Activated B cell treated with CpG ODN at 0.5 μM for 24 hours (primary cell): ENCODE data around the gene ANXA2R. TPM values are rescaled to one million over a fixed set of nuclear protein-coding genes. Genes with fewer than 3 reads are reported as not detected.
"Not testable (repeated sequence)": the region's sequence is repeated elsewhere in the genome, so short reads cannot be mapped to it uniquely, and the experiment has no call there.

Experiments
- ATAC-seq: fragments of 200-7000 bp; cut with Tn5 transposase; one replicate; pipeline ENCODE4 v1.10.0; 2021; ENCODE audit warnings: low read depth, mild to moderate bottlenecking, moderate library complexity
- CTCF ChIA-PET: fragments of 350-600 bp; sonication (Branson Sonifier 250); formaldehyde crosslinking; loops from one replicate; lab custom pipeline; 2021; ENCODE audit warnings: antibody characterized with exemption; lab: Charles Lee
- POLR2A ChIA-PET: fragments of 350-600 bp; sonication (Branson Sonifier 250); formaldehyde crosslinking; loops from one replicate; lab custom pipeline; 2021; ENCODE audit warnings: antibody characterized with exemption; lab: Charles Lee
- DNase-seq: peaks from one replicate; pipeline ENCODE4 v3.0.0; 2022
- H3K27ac Mint-ChIP-seq: one replicate; pipeline ENCODE4 v1.8.0; 2020; ENCODE audit warnings: mixed read lengths
- H3K27me3 Mint-ChIP-seq: one replicate; pipeline ENCODE4 v1.8.0; 2021; ENCODE audit warnings: mixed read lengths
- H3K36me3 Mint-ChIP-seq: one replicate; pipeline ENCODE4 v1.8.0; 2021; ENCODE audit warnings: low read depth, mixed read lengths
- H3K4me1 Mint-ChIP-seq: one replicate; pipeline ENCODE4 v1.8.0; 2021; ENCODE audit warnings: mixed read lengths
- H3K4me3 Mint-ChIP-seq: one replicate; pipeline ENCODE4 v1.8.0; 2020; ENCODE audit warnings: mild to moderate bottlenecking, mixed read lengths
- H3K9me3 Mint-ChIP-seq: one replicate; pipeline ENCODE4 v1.8.0; 2020; ENCODE audit warnings: mixed read lengths
- CTCF ChIP-seq: fragments of 200-600 bp; IDR thresholded peaks from one replicate; pipeline ENCODE4 v1.8.0; 2022; ENCODE audit warnings: antibody characterized with exemption, mild to moderate bottlenecking
- intact Hi-C: fragments of 100-400 bp; cut with micrococcal nuclease; formaldehyde crosslinking; loops from one replicate; pipeline ENCODE4 v1.15.1; 2024
- total RNA-seq: library from RNA; stranded (reverse); gene quantifications from 2 replicates; pipeline ENCODE4 v1.2.3, GENCODE V29; 2022

The ANXA2R gene
- total RNA-seq, 1 donor from 2014 or later, result 7.9 TPM

DNA sequence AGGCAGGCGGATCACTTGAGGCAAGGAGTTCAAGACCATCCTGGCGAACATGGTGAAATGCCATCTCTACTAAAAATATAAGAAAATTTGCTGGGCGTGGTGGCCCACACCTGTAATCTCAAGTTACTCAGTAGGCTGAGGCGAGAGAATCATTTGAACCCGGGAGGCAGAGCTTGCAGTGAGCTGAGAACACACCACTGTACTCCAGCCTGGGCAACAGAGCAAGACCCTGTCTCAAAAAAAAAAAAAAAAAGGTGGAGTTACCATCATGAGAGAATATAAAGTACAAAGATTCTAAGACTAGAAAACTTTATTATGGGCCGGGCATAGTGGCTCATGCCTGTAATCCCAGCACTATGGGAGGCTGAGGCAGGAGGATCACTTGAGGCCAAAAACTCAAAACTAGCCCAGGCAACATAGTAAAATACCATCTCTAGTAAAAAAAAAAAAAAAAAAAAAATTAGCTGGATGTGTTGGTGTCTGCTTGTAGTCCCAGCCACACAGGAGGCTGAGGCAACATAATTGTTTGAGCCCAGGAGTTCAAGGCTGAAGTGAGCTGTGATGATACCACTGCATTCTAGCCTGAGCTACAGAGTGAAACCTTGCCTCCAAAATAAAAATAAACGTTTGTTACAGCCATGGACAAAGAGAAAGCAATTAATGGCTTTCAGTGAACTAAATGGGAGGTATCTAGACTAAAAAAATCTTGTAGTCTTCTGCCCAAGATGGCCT, 12.9 kb downstream of the ANXA2R start:
- POLR2A ChIA-PET, result interaction anchor here (0.6 to 2.1 kb wide), 4 partner anchors 9 to 457 kb away, joined by 3 to 13 read pairs (median 8); no protein-coding TSS in a partner anchor
- Mint-ChIP-seq H3K36me3 (no peaks in the 10 kb centered on the region), H3K27me3 (no peaks in the 10 kb centered on the region), H3K27ac (no peak overlapping the region), H3K4me1 (peaks cover 3% of the 10 kb centered on the region), H3K4me3 (no peak overlapping the region), H3K9me3 (no peaks in the 10 kb centered on the region)
- CTCF ChIA-PET, result interaction anchor here (0.7 to 1.8 kb wide), 2 partner anchors 118 to 254 kb away, joined by 3 to 4 read pairs; no protein-coding TSS in a partner anchor
- DNase-seq (no peak), ATAC-seq (no peak)
- intact Hi-C loops, result no loop called here
- no peak for TF ChIP-seq CTCF

- H3K27me3 Mint-ChIP-seq, intact Hi-C loops, ATAC-seq, H3K9me3 Mint-ChIP-seq, H3K36me3 Mint-ChIP-seq, DNase-seq, H3K27ac Mint-ChIP-seq, H3K4me3 Mint-ChIP-seq: not testable (repeated sequence)
- POLR2A ChIA-PET, result interaction anchor here (1.6 kb wide), 1 partner anchor 8 kb away, joined by 11 read pairs; no protein-coding TSS in a partner anchor
- CTCF ChIA-PET, result interaction anchor here (1.0 to 1.2 kb wide), 2 partner anchors 13 to 16 kb away, joined by 3 read pairs; no protein-coding TSS in a partner anchor
- peaks cover 12% of the 10 kb centered on the region for H3K4me1 Mint-ChIP-seq
Measured at GRCh38 chr5:43025184-43025950, 14.8 kb downstream of the ANXA2R start.

DNA sequence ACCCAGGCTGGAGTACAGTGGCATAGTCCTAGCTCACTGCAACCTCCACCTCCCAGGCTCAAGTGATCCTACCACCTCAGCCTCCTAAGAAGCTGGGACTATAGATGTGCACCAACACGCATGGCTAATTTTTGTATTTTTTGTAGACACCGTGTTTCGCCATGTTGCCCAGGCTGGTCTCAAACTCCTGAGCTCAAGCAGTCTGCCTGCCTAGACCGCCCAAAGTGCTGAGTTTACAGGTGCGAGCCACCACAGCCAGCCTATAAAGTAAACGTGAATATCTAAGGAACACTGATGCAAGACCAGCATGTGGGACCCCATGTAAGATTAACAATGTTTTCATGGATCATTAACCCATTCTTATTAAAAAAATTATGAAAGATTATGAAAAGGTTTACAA, 15.9 kb downstream of the ANXA2R start:
- Mint-ChIP-seq H3K4me1 (peaks cover 13% of the 10 kb centered on the region), H3K27ac (no peak overlapping the region), H3K27me3 (no peaks in the 10 kb centered on the region), H3K9me3 (no peaks in the 10 kb centered on the region), H3K4me3 (no peak overlapping the region), H3K36me3 (peaks cover 6% of the 10 kb centered on the region)
- DNase-seq, result no peak
- no peak for TF ChIP-seq CTCF
- intact Hi-C loops, result no loop called here
- ChIA-PET POLR2A (interaction anchor here (0.9 kb wide), 1 partner anchor 15 kb away, joined by 3 read pairs; no protein-coding TSS in a partner anchor), CTCF (no interaction called here)
- no peak for ATAC-seq

DNA sequence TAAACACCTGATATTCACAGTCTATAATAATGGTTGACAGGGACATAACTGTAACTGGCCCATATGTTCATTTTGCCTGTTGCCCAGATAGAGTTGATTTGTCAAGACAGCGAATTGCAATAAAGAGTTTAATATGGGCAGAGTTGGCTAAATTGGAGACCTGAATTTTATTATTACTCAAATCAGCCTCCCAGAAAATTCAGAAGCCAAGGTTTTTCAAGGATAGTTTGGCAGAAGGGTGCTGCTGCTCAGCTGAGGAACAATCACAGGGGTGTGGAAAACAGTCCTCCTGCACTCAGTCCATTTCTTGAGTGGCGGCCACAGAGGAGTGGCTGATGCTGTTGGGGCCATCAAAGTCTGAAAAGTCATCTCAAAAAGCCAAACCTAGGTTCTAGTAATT, 19.0 kb downstream of the ANXA2R start:
- CTCF ChIA-PET, result interaction anchor here (1.2 to 5.2 kb wide), 6 partner anchors 8 to 112 kb away, joined by 3 to 89 read pairs (median 30); partner anchors contain the start of gene ANXA2R
- intact Hi-C loops, result loop anchor here (2.0 kb wide), 1 partner anchor 14 kb away; no protein-coding TSS in a partner anchor
- DNase-seq (no peak), ATAC-seq (no peak)
- H3K36me3 Mint-ChIP-seq, result peaks cover 15% of the 10 kb centered on the region
- peak overlapping the region; percentile 15 for H3K4me3 Mint-ChIP-seq
- H3K9me3 Mint-ChIP-seq, result no peaks in the 10 kb centered on the region
- peak overlapping the region; percentile 100 for H3K27ac Mint-ChIP-seq
- POLR2A ChIA-PET, result interaction anchor here (1.5 to 8.5 kb wide), 9 partner anchors 9 to 292 kb away, joined by 9 to 475 read pairs (median 116); partner anchors contain the start of genes ANXA2R, HMGCS1 and ZNF131
- peaks cover 26% of the 10 kb centered on the region for H3K4me1 Mint-ChIP-seq
- H3K27me3 Mint-ChIP-seq, result no peaks in the 10 kb centered on the region
- TF ChIP-seq CTCF, result no peak

GRCh38 chr5:43020399-43020746, 19.7 kb downstream of the ANXA2R start:
- peak overlapping the region; percentile 100 for H3K27ac Mint-ChIP-seq
- H3K4me3 Mint-ChIP-seq, result peak overlapping the region; percentile 97
- ATAC-seq, result no peak
- H3K4me1 Mint-ChIP-seq, result peaks cover 34% of the 10 kb centered on the region
- no peaks in the 10 kb centered on the region for H3K9me3 Mint-ChIP-seq
- DNase-seq, result no peak
- CTCF ChIA-PET, result interaction anchor here (0.8 to 5.2 kb wide), 12 partner anchors 8 to 112 kb away, joined by 3 to 89 read pairs (median 8); partner anchors contain the start of genes ANXA2R and ZNF131
- peaks cover 15% of the 10 kb centered on the region for H3K36me3 Mint-ChIP-seq
- no peak for TF ChIP-seq CTCF
- POLR2A ChIA-PET, result interaction anchor here (0.6 to 8.5 kb wide), 18 partner anchors 10 to 495 kb away, joined by 3 to 475 read pairs (median 12); partner anchors contain the start of genes ANXA2R, C5orf34, HMGCS1 and TMEM267
- H3K27me3 Mint-ChIP-seq, result no peaks in the 10 kb centered on the region
- intact Hi-C loops, result loop anchor here (1.0 to 2.0 kb wide), 5 partner anchors 14 to 1116 kb away; partner anchors contain the start of genes ANXA2R and RIMOC1
